ENCODE data around the gene SMIM34. TPM values are rescaled to one million over a fixed set of nuclear protein-coding genes. Genes with fewer than 3 reads are reported as not detected.
"Not testable (repeated sequence)": the region's sequence is repeated elsewhere in the genome, so short reads cannot be mapped to it uniquely, and the experiment has no call there.

SMIM34 gene
- total and polyA plus RNA-seq, 2 of the 4 experiments (the other 2 are of a cell fraction): not detected

GRCh38 chr21:34407294-34407693 is 16.5 kb downstream of the SMIM34 start:
- H4K5ac ChIP-seq (ENCODE audit: low read depth, low read length); dilution Hi-C loops (cut with HindIII; ENCODE audit: low sequenced_read_pairs, unreplicated experiment); H3K79me1 ChIP-seq (ENCODE audit: low read depth in 1 of 2, low read length in 2 of 2); H2BK120ac ChIP-seq (ENCODE audit: low read depth, low read length); H3K18ac ChIP-seq (ENCODE audit: low read depth, low read length); POLR2A ChIA-PET (ENCODE audit: unreplicated experiment); H3K4me2 ChIP-seq (ENCODE audit: low read depth, low read length); H3K14ac ChIP-seq (replicated peaks; ENCODE audit: low read depth, low read length); H2BK15ac ChIP-seq (ENCODE audit: low read depth, low read length); CTCF ChIA-PET; H3K9me3 ChIP-seq (ENCODE audit: control insufficient read depth, insufficient read depth, low read length); H3K23ac ChIP-seq (ENCODE audit: low read depth, low read length); H2BK20ac ChIP-seq (ENCODE audit: low read depth, low read length); H4K8ac ChIP-seq (ENCODE audit: low read depth in 2 of 2, low read length in 2 of 2); H3K56ac ChIP-seq (ENCODE audit: extremely low read depth, insufficient read depth, low read length); H2AFZ ChIP-seq (replicated peaks; ENCODE audit: low read length, poor library complexity); in situ Hi-C loops (cut with MboI; ENCODE audit: low sequenced_read_pairs); H2AK9ac ChIP-seq (replicated peaks; ENCODE audit: low read depth, low read length, poor library complexity); H3K9me1 ChIP-seq (ENCODE audit: insufficient read depth, low read length); H3K27ac ChIP-seq (ENCODE audit: insufficient read depth, low read length); H3K27me3 ChIP-seq (ENCODE audit: control insufficient read depth, insufficient read depth, low read length); H3K4ac ChIP-seq (ENCODE audit: low read depth, low read length); intact Hi-C loops (cut with micrococcal nuclease); H4K91ac ChIP-seq (ENCODE audit: insufficient read depth, low read depth, low read length); H3K4me3 ChIP-seq (ENCODE audit: insufficient read depth, low read depth, low read length); H4K20me1 ChIP-seq (ENCODE audit: insufficient read depth, low read length); H3K4me1 ChIP-seq (ENCODE audit: control insufficient read depth, insufficient read depth, low read length); DNase-seq; H3K9ac ChIP-seq (ENCODE audit: low read depth, low read length); H2AK5ac ChIP-seq (ENCODE audit: low read depth, low read length); BruUV-seq (replicated peaks); H2BK5ac ChIP-seq (ENCODE audit: low read depth, low read length, poor library complexity, severe bottlenecking); ATAC-seq (ENCODE audit: low read depth); H3K36me3 ChIP-seq (ENCODE audit: control insufficient read depth, insufficient read depth, low read length): not testable (repeated sequence)
- WGBS, 2 experiments (ENCODE audit: extremely low coverage in 2 of 2, insufficient read length in 1 of 2): no CpG with 5 or more reads among the region's 9 CpGs

- H2AK9ac ChIP-seq (replicated peaks; ENCODE audit: low read depth, low read length, poor library complexity); ATAC-seq (ENCODE audit: low read depth); H4K20me1 ChIP-seq (ENCODE audit: insufficient read depth, low read length); POLR2A ChIA-PET (ENCODE audit: unreplicated experiment); DNase-seq; H3K14ac ChIP-seq (replicated peaks; ENCODE audit: low read depth, low read length); BruUV-seq (replicated peaks); H3K9me1 ChIP-seq (ENCODE audit: insufficient read depth, low read length); H3K9me3 ChIP-seq (ENCODE audit: control insufficient read depth, insufficient read depth, low read length); H2BK5ac ChIP-seq (ENCODE audit: low read depth, low read length, poor library complexity, severe bottlenecking); H4K5ac ChIP-seq (ENCODE audit: low read depth, low read length); H2BK120ac ChIP-seq (ENCODE audit: low read depth, low read length); H2AFZ ChIP-seq (replicated peaks; ENCODE audit: low read length, poor library complexity); H2AK5ac ChIP-seq (ENCODE audit: low read depth, low read length); dilution Hi-C loops (cut with HindIII; ENCODE audit: low sequenced_read_pairs, unreplicated experiment); H2BK20ac ChIP-seq (ENCODE audit: low read depth, low read length); H2BK15ac ChIP-seq (ENCODE audit: low read depth, low read length); H4K8ac ChIP-seq (ENCODE audit: low read depth in 2 of 2, low read length in 2 of 2); H3K23ac ChIP-seq (ENCODE audit: low read depth, low read length); in situ Hi-C loops (cut with MboI; ENCODE audit: low sequenced_read_pairs); H3K9ac ChIP-seq (ENCODE audit: low read depth, low read length); intact Hi-C loops (cut with micrococcal nuclease); H3K18ac ChIP-seq (ENCODE audit: low read depth, low read length); H3K27me3 ChIP-seq (ENCODE audit: control insufficient read depth, insufficient read depth, low read length); H3K4me2 ChIP-seq (ENCODE audit: low read depth, low read length); H3K79me1 ChIP-seq (ENCODE audit: low read depth in 1 of 2, low read length in 2 of 2); H3K36me3 ChIP-seq (ENCODE audit: control insufficient read depth, insufficient read depth, low read length); H3K4me1 ChIP-seq (ENCODE audit: control insufficient read depth, insufficient read depth, low read length); CTCF ChIA-PET; H3K56ac ChIP-seq (ENCODE audit: extremely low read depth, insufficient read depth, low read length); H4K91ac ChIP-seq (ENCODE audit: insufficient read depth, low read depth, low read length); H3K27ac ChIP-seq (ENCODE audit: insufficient read depth, low read length); H3K4me3 ChIP-seq (ENCODE audit: insufficient read depth, low read depth, low read length); H3K4ac ChIP-seq (ENCODE audit: low read depth, low read length): not testable (repeated sequence)
- WGBS, 2 experiments (ENCODE audit: extremely low coverage in 2 of 2, insufficient read length in 1 of 2): no CpG with 5 or more reads among the region's 2 CpGs
These were observed 17.1 kb downstream of the SMIM34 start for GRCh38 chr21:34406676-34407075.
